Smooth muscle cell (in vitro differentiated cells): Measurements from ENCODE around the gene NID2. TPM values are rescaled to one million over a fixed set of nuclear protein-coding genes. Genes with fewer than 3 reads are reported as not detected.

Experiments used
- DNase-seq: peaks from one replicate; lab custom pipeline; 2025; ENCODE audit not compliant: unreplicated experiment; lab: John Stamatoyannopoulos, UW
- H2AFZ ChIP-seq: fragments of 200-600 bp; sonication (generic); 2 replicates; pipeline ENCODE4 v1.6.0; 2016; ENCODE audit warnings: antibody characterized with exemption, low read depth, mild to moderate bottlenecking
- H3F3A ChIP-seq: fragments of 200-600 bp; sonication (generic); 2 replicates; pipeline ENCODE4 v1.6.0; 2017; ENCODE audit warnings: antibody characterized with exemption, low read depth
- H3K27ac ChIP-seq: fragments of 200-600 bp; sonication (generic); 2 replicates; pipeline ENCODE4 v1.5.1; 2016; ENCODE audit warnings: low read depth, mild to moderate bottlenecking
- H3K27me3 ChIP-seq: fragments of 200-600 bp; sonication (generic); 2 replicates; pipeline ENCODE4 v1.6.1; 2016; ENCODE audit warnings: low read depth, mild to moderate bottlenecking
- H3K36me3 ChIP-seq: fragments of 200-600 bp; sonication (generic); 2 replicates; pipeline ENCODE4 v1.5.1; 2016; ENCODE audit warnings: low read depth
- H3K4me1 ChIP-seq: fragments of 200-600 bp; sonication (generic); 2 replicates; pipeline ENCODE4 v1.5.1; 2016; ENCODE audit warnings: low read depth
- H3K4me2 ChIP-seq: fragments of 200-600 bp; sonication (generic); 2 replicates; pipeline ENCODE4 v1.6.0; 2016; ENCODE audit warnings: mild to moderate bottlenecking
- H3K4me3 ChIP-seq: fragments of 200-600 bp; sonication (generic); 2 replicates; pipeline ENCODE4 v1.5.1; 2016; ENCODE audit warnings: mild to moderate bottlenecking
- H3K79me2 ChIP-seq: fragments of 200-600 bp; sonication (generic); 2 replicates; pipeline ENCODE4 v1.6.0; 2016; ENCODE audit warnings: low read depth, mild to moderate bottlenecking
- H3K9ac ChIP-seq: fragments of 200-600 bp; sonication (generic); 2 replicates; pipeline ENCODE4 v1.6.0; 2016; ENCODE audit warnings: low read depth
- H3K9me3 ChIP-seq: fragments of 200-600 bp; sonication (generic); replicated peaks from 2 replicates; pipeline ENCODE4 v1.5.1; 2016; ENCODE audit warnings: low read depth
- H4K20me1 ChIP-seq: fragments of 200-600 bp; sonication (generic); 2 replicates; pipeline ENCODE4 v1.6.0; 2016; ENCODE audit warnings: low read depth
- WGBS: methylation state at CpG from one replicate; pipeline ENCODE4 v1.1.7; 2016; ENCODE audit warnings: low lambda C conversion rate; 5-methylcytosine and 5-hydroxymethylcytosine counted together
- polyA plus RNA-seq: library from polyadenylated mRNA; unstranded; fragments of >200 nt; fragmentation: Nextera tagmentation; extraction: Ambion mirVana; gene quantifications from 2 replicates; pipeline ENCODE4 v1.2.1, GENCODE V29; 2016
- total RNA-seq: library from RNA; depleted of rRNA; stranded (reverse); fragments of >200 nt; gene quantifications from 2 replicates; pipeline ENCODE4 v1.2.3, GENCODE V29; 2014
- TF ChIP-seq, protein P1 (sequence below): fragments of 200-600 bp; sonication (generic); IDR thresholded peaks from 2 replicates; pipeline ENCODE4 v1.5.1; 2017; ENCODE audit warnings: borderline replicate concordance, mild to moderate bottlenecking, antibody characterized with exemption; ENCODE audit not compliant: insufficient read depth, poor library complexity, severe bottlenecking

The NID2 gene
- total and polyA plus RNA-seq, 2 experiments from 2014 or later, result 196 to 229 TPM

GRCh38 chr14:52064174-52064573, 4.7 kb downstream of the NID2 start:
- peak overlapping the region; percentile 56 for H3K4me2 ChIP-seq
- no peaks in the 10 kb centered on the region for H3K27me3 ChIP-seq
- peaks cover 9% of the 10 kb centered on the region for H3F3A ChIP-seq
- no peak for DNase-seq
- no peak overlapping the region for H3K9ac ChIP-seq
- no peaks in the 10 kb centered on the region for H3K9me3 ChIP-seq
- no peak overlapping the region for H3K4me3 ChIP-seq
- H3K27ac ChIP-seq, result no peak overlapping the region
- peaks cover 3% of the 10 kb centered on the region for H3K36me3 ChIP-seq
- H2AFZ ChIP-seq, result no peak overlapping the region
- TF ChIP-seq, protein P1, sequence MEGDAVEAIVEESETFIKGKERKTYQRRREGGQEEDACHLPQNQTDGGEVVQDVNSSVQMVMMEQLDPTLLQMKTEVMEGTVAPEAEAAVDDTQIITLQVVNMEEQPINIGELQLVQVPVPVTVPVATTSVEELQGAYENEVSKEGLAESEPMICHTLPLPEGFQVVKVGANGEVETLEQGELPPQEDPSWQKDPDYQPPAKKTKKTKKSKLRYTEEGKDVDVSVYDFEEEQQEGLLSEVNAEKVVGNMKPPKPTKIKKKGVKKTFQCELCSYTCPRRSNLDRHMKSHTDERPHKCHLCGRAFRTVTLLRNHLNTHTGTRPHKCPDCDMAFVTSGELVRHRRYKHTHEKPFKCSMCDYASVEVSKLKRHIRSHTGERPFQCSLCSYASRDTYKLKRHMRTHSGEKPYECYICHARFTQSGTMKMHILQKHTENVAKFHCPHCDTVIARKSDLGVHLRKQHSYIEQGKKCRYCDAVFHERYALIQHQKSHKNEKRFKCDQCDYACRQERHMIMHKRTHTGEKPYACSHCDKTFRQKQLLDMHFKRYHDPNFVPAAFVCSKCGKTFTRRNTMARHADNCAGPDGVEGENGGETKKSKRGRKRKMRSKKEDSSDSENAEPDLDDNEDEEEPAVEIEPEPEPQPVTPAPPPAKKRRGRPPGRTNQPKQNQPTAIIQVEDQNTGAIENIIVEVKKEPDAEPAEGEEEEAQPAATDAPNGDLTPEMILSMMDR, result no peak
- peaks cover 23% of the 10 kb centered on the region for H4K20me1 ChIP-seq
- H3K79me2 ChIP-seq, result peaks cover 62% of the 10 kb centered on the region
- H3K4me1 ChIP-seq, result peaks cover 22% of the 10 kb centered on the region
- WGBS, result 98% methylated on average over 2 of the region's 2 CpGs

GRCh38 chr14:52063052-52063462, 5.8 kb downstream of the NID2 start:
- no peak for DNase-seq
- H3F3A ChIP-seq, result peaks cover 9% of the 10 kb centered on the region
- H3K4me3 ChIP-seq, result no peak overlapping the region
- H3K27me3 ChIP-seq, result no peaks in the 10 kb centered on the region
- TF ChIP-seq, protein P1, result no peak
- H3K4me2 ChIP-seq, result peak overlapping the region; percentile 56
- H2AFZ ChIP-seq, result no peak overlapping the region
- H3K9me3 ChIP-seq, result no peaks in the 10 kb centered on the region
- peaks cover 22% of the 10 kb centered on the region for H3K4me1 ChIP-seq
- WGBS, result 4% methylated on average over 2 of the region's 2 CpGs
- H4K20me1 ChIP-seq, result peaks cover 23% of the 10 kb centered on the region
- no peak overlapping the region for H3K9ac ChIP-seq
- H3K27ac ChIP-seq, result peak overlapping the region; percentile 0
- peaks cover 69% of the 10 kb centered on the region for H3K79me2 ChIP-seq
- H3K36me3 ChIP-seq, result peaks cover 4% of the 10 kb centered on the region

GRCh38 chr14:52061890-52062289, 7.0 kb downstream of the NID2 start:
- peaks cover 16% of the 10 kb centered on the region for H3K4me1 ChIP-seq
- H3K79me2 ChIP-seq, result peaks cover 57% of the 10 kb centered on the region
- TF ChIP-seq, protein P1, result no peak
- H3K4me3 ChIP-seq, result no peak overlapping the region
- H3K9me3 ChIP-seq, result no peaks in the 10 kb centered on the region
- no peak for DNase-seq
- no peak overlapping the region for H2AFZ ChIP-seq
- H3K27ac ChIP-seq, result peak overlapping the region; percentile 0
- H3K27me3 ChIP-seq, result no peaks in the 10 kb centered on the region
- H3K4me2 ChIP-seq, result peak overlapping the region; percentile 56
- peaks cover 9% of the 10 kb centered on the region for H3F3A ChIP-seq
- no peak overlapping the region for H3K9ac ChIP-seq
- peaks cover 15% of the 10 kb centered on the region for H4K20me1 ChIP-seq
- H3K36me3 ChIP-seq, result peaks cover 4% of the 10 kb centered on the region
- WGBS, result 66% methylated on average over 1 of the region's 1 CpG

DNA sequence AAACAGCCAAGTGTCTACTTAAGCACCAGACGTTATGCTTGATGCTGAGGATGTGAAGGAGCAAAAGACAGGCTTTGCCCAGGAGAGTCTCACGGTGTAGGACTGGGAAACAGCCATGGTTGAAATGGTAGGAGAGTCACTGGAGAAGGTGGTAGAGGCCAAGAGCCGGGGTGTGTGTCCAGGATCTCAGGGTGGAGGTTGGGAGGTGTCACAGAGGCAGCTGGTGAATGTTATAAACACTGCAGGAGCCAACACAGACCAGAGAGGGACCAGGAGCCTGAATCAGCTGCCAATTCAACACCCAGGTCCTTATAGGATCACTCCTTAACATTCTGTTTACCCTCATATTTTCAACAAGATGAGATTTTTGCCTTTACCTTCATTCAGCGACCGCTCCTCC, 7.5 kb downstream of the NID2 start:
- no peak for DNase-seq
- peaks cover 16% of the 10 kb centered on the region for H3K4me1 ChIP-seq
- H3K4me2 ChIP-seq, result no peak overlapping the region
- WGBS, result 77% methylated on average over 5 of the region's 5 CpGs
- H3K27ac ChIP-seq, result no peak overlapping the region
- peaks cover 9% of the 10 kb centered on the region for H3F3A ChIP-seq
- TF ChIP-seq, protein P1, result no peak
- H4K20me1 ChIP-seq, result peaks cover 12% of the 10 kb centered on the region
- no peaks in the 10 kb centered on the region for H3K9me3 ChIP-seq
- H2AFZ ChIP-seq, result no peak overlapping the region
- peaks cover 4% of the 10 kb centered on the region for H3K36me3 ChIP-seq
- no peak overlapping the region for H3K9ac ChIP-seq
- H3K79me2 ChIP-seq, result peaks cover 54% of the 10 kb centered on the region
- no peaks in the 10 kb centered on the region for H3K27me3 ChIP-seq
- H3K4me3 ChIP-seq, result no peak overlapping the region
